Measurements from ENCODE around the gene ANTXR1.

ANTXR1 gene

GRCh38 chr2:69033461-69034095 lies 20.6 kb downstream of the ANTXR1 start:
- DNase-seq (ENCODE audit: low read depth in 2 of 3, low spot score in 1 of 3) = no peak

- DNase-seq (ENCODE audit: low read depth in 2 of 3, low spot score in 1 of 3) = no peak
Observed at GRCh38 chr2:69034122-69034521, 21.1 kb downstream of the ANTXR1 start.

- no peak for DNase-seq (ENCODE audit: low read depth in 2 of 3, low spot score in 1 of 3)
Observed at GRCh38 chr2:69034845-69035244, 21.9 kb downstream of the ANTXR1 start.

GRCh38 chr2:69036926-69037325 lies 23.9 kb downstream of the ANTXR1 start:
- DNase-seq (ENCODE audit: low read depth in 2 of 3, low spot score in 1 of 3) = no peak

GRCh38 chr2:69041214-69041613 lies 28.2 kb downstream of the ANTXR1 start:
- no peak for DNase-seq (ENCODE audit: low read depth in 2 of 3, low spot score in 1 of 3)

- no peak for DNase-seq (ENCODE audit: low read depth in 2 of 3, low spot score in 1 of 3)
Observed at GRCh38 chr2:69043736-69044400, 30.9 kb downstream of the ANTXR1 start.

GRCh38 chr2:69046221-69046662 lies 33.3 kb downstream of the ANTXR1 start:
- no peak for DNase-seq (ENCODE audit: low read depth in 2 of 3, low spot score in 1 of 3)

- DNase-seq (ENCODE audit: low read depth in 2 of 3, low spot score in 1 of 3) = no peak
Observed at GRCh38 chr2:69047625-69048145, 34.7 kb downstream of the ANTXR1 start.

- no peak for DNase-seq (ENCODE audit: low read depth in 2 of 3, low spot score in 1 of 3)
Observed at GRCh38 chr2:69050802-69051201, 37.8 kb downstream of the ANTXR1 start.

GRCh38 chr2:69053416-69053965 lies 40.5 kb downstream of the ANTXR1 start:
- no peak for DNase-seq (ENCODE audit: low read depth in 2 of 3, low spot score in 1 of 3)

GRCh38 chr2:69054431-69054830 lies 41.5 kb downstream of the ANTXR1 start:
- DNase-seq (ENCODE audit: low read depth in 2 of 3, low spot score in 1 of 3) = peak in 1 of 3 donors; percentile 21

- no peak for DNase-seq (ENCODE audit: low read depth in 2 of 3, low spot score in 1 of 3)
Observed at GRCh38 chr2:69055688-69056470, 42.9 kb downstream of the ANTXR1 start.

- DNase-seq (ENCODE audit: low read depth in 2 of 3, low spot score in 1 of 3) = no peak
Observed at GRCh38 chr2:69057660-69058059, 44.7 kb downstream of the ANTXR1 start.

GRCh38 chr2:69059731-69060290 lies 46.8 kb downstream of the ANTXR1 start:
- no peak for DNase-seq (ENCODE audit: low read depth in 2 of 3, low spot score in 1 of 3)

- DNase-seq (ENCODE audit: low read depth in 2 of 3, low spot score in 1 of 3) = no peak
Observed at GRCh38 chr2:69060938-69061501, 48.0 kb downstream of the ANTXR1 start.

GRCh38 chr2:69061525-69061924 lies 48.5 kb downstream of the ANTXR1 start:
- DNase-seq (ENCODE audit: low read depth in 2 of 3, low spot score in 1 of 3) = no peak

GRCh38 chr2:69062307-69062962 lies 49.5 kb downstream of the ANTXR1 start:
- DNase-seq (ENCODE audit: low read depth in 2 of 3, low spot score in 1 of 3) = no peak

- no peak for DNase-seq (ENCODE audit: low read depth in 2 of 3, low spot score in 1 of 3)
Observed at GRCh38 chr2:69065735-69066336, 52.9 kb downstream of the ANTXR1 start.

GRCh38 chr2:69067026-69067630 lies 54.1 kb downstream of the ANTXR1 start:
- no peak for DNase-seq (ENCODE audit: low read depth in 2 of 3, low spot score in 1 of 3)

- DNase-seq (ENCODE audit: low read depth in 2 of 3, low spot score in 1 of 3) = no peak
Observed at GRCh38 chr2:69067866-69068265, 54.9 kb downstream of the ANTXR1 start.
